SK-N-MC (cell line): ENCODE measurements around the gene KCNAB3.
A peak's percentile ranks its signal among the peaks of the same experiment; 100 is the strongest.

Source experiments
- EZH2 ChIP-seq: fragments of 200-600 bp; sonication (generic); IDR thresholded peaks from one replicate; pipeline ENCODE4 v1.6.1; 2017; ENCODE audit warnings: antibody characterized with exemption
- FOXP2 ChIP-seq: optimal IDR thresholded peaks from 2 replicates; pipeline ENCODE3; 2011; ENCODE audit warnings: mild to moderate bottlenecking, moderate library complexity; ENCODE audit not compliant: insufficient read depth; ENCODE audit errors: extremely low read length, control extremely low read depth
- POLR2AphosphoS5 ChIP-seq: IDR thresholded peaks from 2 replicates; pipeline ENCODE4 v1.6.1; 2012; ENCODE audit warnings: mild to moderate bottlenecking, low read depth, low read length, borderline replicate concordance

- TF ChIP-seq EZH2 (no peak), POLR2AphosphoS5 (peak; percentile 69; the same call in 1 of the 2 replicates), FOXP2 (no peak)
Observed at GRCh38 chr17:7931709-7932482, 2.2 kb upstream of the KCNAB3 start, which contains the start of the genes CNTROB and TRAPPC1.
